Osteocyte (in vitro differentiated cells): Measurements from ENCODE around the gene CLEC2A. TPM values are rescaled to one million over a fixed set of nuclear protein-coding genes. Genes with fewer than 3 reads are reported as not detected.
"Not testable (repeated sequence)": the region's sequence is repeated elsewhere in the genome, so short reads cannot be mapped to it uniquely, and the experiment has no call there.

ENCODE experiments used
- DNase-seq: peaks from one replicate; pipeline ENCODE4 v3.0.0; 2021; ENCODE audit warnings: mixed read lengths; ENCODE audit not compliant: unreplicated experiment; ENCODE audit errors: extremely low spot score
- H3K27ac Mint-ChIP-seq: one replicate; pipeline ENCODE4 v1.8.0; 2021; ENCODE audit warnings: mild to moderate bottlenecking, mixed read lengths; ENCODE audit not compliant: unreplicated experiment
- H3K27me3 Mint-ChIP-seq: one replicate; pipeline ENCODE4 v1.8.0; 2021; ENCODE audit warnings: mixed read lengths; ENCODE audit not compliant: unreplicated experiment
- H3K36me3 Mint-ChIP-seq: one replicate; pipeline ENCODE4 v1.8.0; 2021; ENCODE audit warnings: mixed read lengths; ENCODE audit not compliant: unreplicated experiment
- H3K4me1 Mint-ChIP-seq: one replicate; pipeline ENCODE4 v1.8.0; 2021; ENCODE audit warnings: mixed read lengths; ENCODE audit not compliant: unreplicated experiment
- H3K4me3 Mint-ChIP-seq: one replicate; pipeline ENCODE4 v1.8.0; 2021; ENCODE audit warnings: mild to moderate bottlenecking, moderate library complexity, mixed read lengths; ENCODE audit not compliant: unreplicated experiment
- H3K9me3 Mint-ChIP-seq: one replicate; pipeline ENCODE4 v1.8.0; 2021; ENCODE audit warnings: mixed read lengths; ENCODE audit not compliant: unreplicated experiment
- CTCF ChIP-seq: fragments of 200-600 bp; sonication (generic); IDR thresholded peaks from 2 replicates; pipeline ENCODE4 v1.5.0; 2021; ENCODE audit warnings: antibody characterized with exemption, mild to moderate bottlenecking, moderate library complexity
- total RNA-seq: library from RNA; stranded (reverse); gene quantifications from 2 replicates; pipeline ENCODE4 v1.2.1, GENCODE V29; 2021

The CLEC2A gene
- total RNA-seq, 1 donor from 2014 or later: not detected

DNA sequence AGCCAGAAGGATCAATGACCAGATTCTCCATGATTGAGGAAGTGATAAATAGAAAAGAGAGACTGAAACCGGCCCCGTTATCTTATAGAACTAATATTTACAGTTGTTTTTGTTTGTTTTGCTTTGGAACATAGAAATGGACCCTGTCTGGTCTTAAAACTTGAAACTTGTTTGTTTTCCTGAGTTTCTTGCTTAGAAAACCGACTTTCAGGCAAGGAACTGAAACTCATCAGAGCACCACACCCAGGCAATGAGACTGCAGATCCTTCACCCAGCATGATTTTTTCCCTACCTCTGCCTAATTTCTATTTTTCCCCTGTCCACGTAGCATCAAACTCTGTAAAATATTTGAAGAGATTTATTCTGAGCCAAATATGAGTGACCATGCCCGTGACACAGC is 28.4 kb upstream of the CLEC2A start:
- TF ChIP-seq CTCF: no peak
- Mint-ChIP-seq H3K36me3 (no peaks in the 10 kb centered on the region), H3K4me3 (no peak overlapping the region)

DNA sequence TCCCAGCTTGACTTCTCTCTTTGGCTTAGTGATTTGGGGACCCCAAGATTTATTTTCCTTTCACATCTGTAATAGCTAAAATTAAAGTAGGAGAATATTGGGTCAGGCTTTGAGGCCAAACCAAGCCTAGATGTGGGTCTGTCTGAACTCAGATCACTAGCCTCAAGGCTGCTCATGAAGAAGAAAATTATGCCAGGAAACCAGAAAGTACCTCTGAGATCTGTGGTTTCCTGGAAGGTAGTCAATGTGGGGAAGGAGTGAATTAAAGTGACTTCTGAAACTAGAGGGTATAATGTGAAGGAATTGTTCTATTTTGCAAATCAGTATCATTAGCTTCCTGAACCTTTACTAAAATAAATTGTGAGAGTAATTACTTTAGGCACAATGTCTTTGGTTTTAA is 25.7 kb upstream of the CLEC2A start:
- H3K36me3 Mint-ChIP-seq: no peaks in the 10 kb centered on the region
- no peak overlapping the region for H3K27ac Mint-ChIP-seq

More for the DNA sequence above, 28.4 kb upstream of the CLEC2A start:
- Mint-ChIP-seq H3K4me1 (no peaks in the 10 kb centered on the region), H3K27me3 (peaks cover 3% of the 10 kb centered on the region), H3K9me3 (no peaks in the 10 kb centered on the region), H3K27ac (no peak overlapping the region)
- no peak for DNase-seq

DNA sequence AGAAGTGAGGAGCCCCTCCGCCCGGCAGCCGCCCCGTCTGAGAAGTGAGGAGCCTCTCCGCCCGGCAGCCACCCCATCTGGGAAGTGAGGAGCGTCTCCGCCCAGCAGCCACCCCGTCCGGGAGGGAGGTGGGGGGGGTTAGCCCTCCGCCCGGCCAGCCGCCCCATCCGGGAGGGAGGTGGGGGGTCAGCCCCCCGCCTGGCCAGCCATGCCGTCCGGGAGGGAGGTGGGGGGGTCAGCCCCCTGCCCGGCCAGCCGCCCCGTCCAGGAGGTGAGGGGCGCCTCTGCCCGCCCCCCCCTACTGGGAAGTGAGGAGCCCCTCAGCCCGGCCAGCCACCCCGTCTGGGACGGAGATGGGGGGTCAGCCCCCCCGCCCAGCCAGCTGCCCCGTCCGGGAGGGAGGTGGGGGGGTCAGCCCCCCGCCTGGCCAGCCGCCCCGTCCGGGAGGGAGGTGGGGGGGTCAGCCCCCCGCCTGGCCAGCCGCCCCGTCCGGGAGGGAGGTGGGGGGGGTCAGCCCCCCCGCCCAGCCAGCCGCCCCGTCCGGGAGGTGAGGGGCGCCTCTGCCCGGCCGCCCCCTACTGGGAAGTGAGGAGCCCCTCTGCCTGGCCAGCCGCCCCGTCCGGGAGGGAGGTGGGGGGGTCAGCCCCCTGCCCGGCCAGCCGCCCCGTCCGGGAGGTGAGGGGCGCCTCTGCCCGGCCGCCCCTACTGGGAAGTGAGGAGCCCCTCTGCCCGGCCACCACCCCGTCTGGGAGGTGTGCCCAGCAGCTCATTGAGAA is 21.0 kb upstream of the CLEC2A start:
- not testable (repeated sequence) for H3K36me3 Mint-ChIP-seq, H3K4me1 Mint-ChIP-seq, H3K27ac Mint-ChIP-seq, H3K4me3 Mint-ChIP-seq, H3K27me3 Mint-ChIP-seq, DNase-seq, H3K9me3 Mint-ChIP-seq

More for the DNA sequence above, 25.7 kb upstream of the CLEC2A start:
- Mint-ChIP-seq H3K27me3 (peaks cover 5% of the 10 kb centered on the region), H3K9me3 (no peaks in the 10 kb centered on the region), H3K4me3 (no peak overlapping the region), H3K4me1 (no peaks in the 10 kb centered on the region)
- no peak for DNase-seq
- no peak for TF ChIP-seq CTCF

- peaks cover 12% of the 10 kb centered on the region for H3K27me3 Mint-ChIP-seq
- H3K36me3 Mint-ChIP-seq: no peaks in the 10 kb centered on the region
- no peak for DNase-seq
- no peaks in the 10 kb centered on the region for H3K9me3 Mint-ChIP-seq
- H3K4me3 Mint-ChIP-seq: no peak overlapping the region
- no peak overlapping the region for H3K27ac Mint-ChIP-seq
- H3K4me1 Mint-ChIP-seq: no peaks in the 10 kb centered on the region
- TF ChIP-seq CTCF: no peak
These were observed 19.0 kb upstream of the CLEC2A start for GRCh38 chr12:9951026-9951675.

DNA sequence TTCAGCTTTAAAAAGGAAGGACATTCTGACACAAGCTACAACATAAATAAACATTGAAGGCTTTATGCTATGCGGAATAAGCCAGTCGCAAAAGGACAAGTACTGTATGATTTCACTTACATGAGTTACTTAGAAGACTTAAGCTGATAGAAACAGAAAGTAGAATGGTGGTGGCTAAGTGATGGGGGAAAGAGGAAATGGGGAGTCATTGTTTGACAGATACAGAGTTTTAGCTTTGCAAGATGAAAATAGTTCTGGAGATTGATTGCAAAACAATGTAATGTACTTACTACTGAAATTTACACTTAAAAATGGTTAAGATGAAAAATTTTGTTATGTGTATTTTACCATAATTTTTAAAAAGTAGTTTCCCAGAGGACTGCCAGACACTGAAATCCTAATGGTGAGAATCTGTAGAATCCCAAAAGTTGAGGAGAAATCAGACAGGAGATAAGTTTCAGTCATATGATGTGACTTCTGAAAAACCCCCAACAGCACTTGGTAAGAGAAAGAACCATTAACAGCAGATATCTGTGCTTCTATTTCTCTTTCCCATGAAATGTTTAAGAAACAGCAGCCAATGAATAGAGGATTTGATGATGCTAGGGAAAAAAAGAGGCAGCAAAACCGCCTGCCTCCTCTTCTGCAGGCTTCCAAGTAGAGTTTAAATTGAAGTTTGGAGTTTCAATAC is 16.6 kb upstream of the CLEC2A start:
- TF ChIP-seq CTCF: no peak
- no peak for DNase-seq
- H3K4me1 Mint-ChIP-seq: no peaks in the 10 kb centered on the region
- H3K27me3 Mint-ChIP-seq: peaks cover 7% of the 10 kb centered on the region
- no peak overlapping the region for H3K4me3 Mint-ChIP-seq
- no peak overlapping the region for H3K27ac Mint-ChIP-seq
- no peaks in the 10 kb centered on the region for H3K9me3 Mint-ChIP-seq
- no peaks in the 10 kb centered on the region for H3K36me3 Mint-ChIP-seq
